ENCODE results near the gene MPZL1. TPM values are rescaled to one million over a fixed set of nuclear protein-coding genes. Genes with fewer than 3 reads are reported as not detected.

The MPZL1 gene
- total and polyA plus RNA-seq, 2 donors (not counting 3 experiments of a cell fraction or from before 2014, with no cell fraction given) = 41.7 to 99.1 TPM

- DNase-seq (ENCODE audit: low read depth, low spot score) (no peak), FAIRE-seq (no peak)
- Histone ChIP-seq H3K27ac (ENCODE audit: insufficient read depth, low read depth, low read length) (no peak overlapping the region), H4K20me1 (replicated peaks; ENCODE audit: control insufficient read depth, extremely low read depth, insufficient read depth, low read length) (no peaks in the 10 kb centered on the region), H3K36me3 (ENCODE audit: control insufficient read depth in 2 of 2, extremely low read depth in 1 of 2, insufficient read depth in 2 of 2, low read length in 2 of 2) (no peaks in the 10 kb centered on the region), H3K9me3 (replicated peaks; ENCODE audit: control insufficient read depth, insufficient read depth, low read length) (no peaks in the 10 kb centered on the region), H3K4me2 (ENCODE audit: insufficient read depth, low read length) (no peak overlapping the region), H3K9ac (replicated peaks; ENCODE audit: extremely low read depth, insufficient read depth, low read length) (no peak overlapping the region), H3K27me3 (ENCODE audit: control insufficient read depth in 2 of 2, insufficient read depth in 2 of 2, low read length in 2 of 2) (peaks cover 6 to 8% of the 10 kb centered on the region in 2 experiments), H3K4me3 (replicated peaks in 1 of 3; ENCODE audit: insufficient read depth in 1 of 3, low read depth in 1 of 3, low read length in 3 of 3) (no peak overlapping the region), H3K4me1 (ENCODE audit: control insufficient read depth, extremely low read depth, insufficient read depth, low read length) (no peaks in the 10 kb centered on the region), H3K9me1 (replicated peaks; ENCODE audit: control insufficient read depth, extremely low read depth, insufficient read depth, low read length) (no peaks in the 10 kb centered on the region), H3K79me2 (ENCODE audit: control insufficient read depth, insufficient read depth, low read length) (no peaks in the 10 kb centered on the region), H2AFZ (ENCODE audit: low read depth, low read length) (no peak overlapping the region)
- dilution Hi-C loops (cut with MboI; ENCODE audit: extremely low pct_ligation_motif_present, low sequenced_read_pairs) (no loop called here), intact Hi-C loops (cut with micrococcal nuclease) (no loop called here)
- POLR2A ChIA-PET = no interaction called here
- TF ChIP-seq JUN (IDR thresholded peaks at IDR 0.05; ENCODE audit: borderline replicate concordance, insufficient read depth, insufficient read length, low read depth) (no peak), POLR2AphosphoS5 (IDR thresholded peaks at IDR 0.05; ENCODE audit: insufficient read depth, low read depth, low read length) (no peak), EZH2 (IDR thresholded peaks at IDR 0.05; ENCODE audit: borderline replicate concordance, low read depth, low read length, severe bottlenecking) (no peak), POLR2A (IDR thresholded peaks at IDR 0.05; ENCODE audit: low read depth, low read length) (no peak), FOS (IDR thresholded peaks at IDR 0.05; ENCODE audit: borderline replicate concordance, insufficient read depth, low read length) (no peak), GATA2 (IDR thresholded peaks at IDR 0.05; ENCODE audit: insufficient read depth, insufficient read length, low read depth, low read length) (no peak), MYC (IDR thresholded peaks at IDR 0.05; ENCODE audit: low read depth, low read length) (no peak)
- TF ChIP-seq, protein P1, sequence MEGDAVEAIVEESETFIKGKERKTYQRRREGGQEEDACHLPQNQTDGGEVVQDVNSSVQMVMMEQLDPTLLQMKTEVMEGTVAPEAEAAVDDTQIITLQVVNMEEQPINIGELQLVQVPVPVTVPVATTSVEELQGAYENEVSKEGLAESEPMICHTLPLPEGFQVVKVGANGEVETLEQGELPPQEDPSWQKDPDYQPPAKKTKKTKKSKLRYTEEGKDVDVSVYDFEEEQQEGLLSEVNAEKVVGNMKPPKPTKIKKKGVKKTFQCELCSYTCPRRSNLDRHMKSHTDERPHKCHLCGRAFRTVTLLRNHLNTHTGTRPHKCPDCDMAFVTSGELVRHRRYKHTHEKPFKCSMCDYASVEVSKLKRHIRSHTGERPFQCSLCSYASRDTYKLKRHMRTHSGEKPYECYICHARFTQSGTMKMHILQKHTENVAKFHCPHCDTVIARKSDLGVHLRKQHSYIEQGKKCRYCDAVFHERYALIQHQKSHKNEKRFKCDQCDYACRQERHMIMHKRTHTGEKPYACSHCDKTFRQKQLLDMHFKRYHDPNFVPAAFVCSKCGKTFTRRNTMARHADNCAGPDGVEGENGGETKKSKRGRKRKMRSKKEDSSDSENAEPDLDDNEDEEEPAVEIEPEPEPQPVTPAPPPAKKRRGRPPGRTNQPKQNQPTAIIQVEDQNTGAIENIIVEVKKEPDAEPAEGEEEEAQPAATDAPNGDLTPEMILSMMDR (IDR thresholded peaks at IDR 0.05; ENCODE audit: extremely low read depth in 1 of 2, insufficient read depth in 1 of 2, low read depth in 1 of 2, low read length in 2 of 2) = no peak
- TF ChIP-seq, protein P2, sequence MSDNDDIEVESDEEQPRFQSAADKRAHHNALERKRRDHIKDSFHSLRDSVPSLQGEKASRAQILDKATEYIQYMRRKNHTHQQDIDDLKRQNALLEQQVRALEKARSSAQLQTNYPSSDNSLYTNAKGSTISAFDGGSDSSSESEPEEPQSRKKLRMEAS (IDR thresholded peaks at IDR 0.05; ENCODE audit: insufficient read depth, insufficient read length) = no peak
- CTCF ChIA-PET = interaction anchor here (2.5 kb wide), 1 partner anchor 9 kb away, joined by 7 read pairs; no protein-coding TSS in a partner anchor
- BruUV-seq (replicated peaks) = no TSS peak
Observed at GRCh38 chr1:167678422-167678821, 43.4 kb upstream of the MPZL1 start.
